Measurements from ENCODE around the gene CA10. TPM values are rescaled to one million over a fixed set of nuclear protein-coding genes. Genes with fewer than 3 reads are reported as not detected.

CA10 gene
- total RNA-seq, 1 experiment from 2014 or later = not detected

- Histone ChIP-seq H3K4me1 (replicated peaks) (peaks cover 5% of the 10 kb centered on the region), H3K36me3 (no peaks in the 10 kb centered on the region), H3K9me3 (replicated peaks) (0 out of 2 replicates have a peak, but pooled peaks cover 4% of the 10 kb centered on the region), H3K27me3 (replicated peaks) (peaks cover 60% of the 10 kb centered on the region), H3K27ac (no peak overlapping the region), H3K4me3 (no peak overlapping the region)
- DNase-seq (ENCODE audit: low read depth in 1 of 2, low spot score in 2 of 2) = no peak
Observed at GRCh38 chr17:52156576-52157570, 1.6 kb downstream of the CA10 start.

GRCh38 chr17:52155301-52155700, 3.2 kb downstream of the CA10 start:
- no peak for DNase-seq (ENCODE audit: low read depth in 1 of 2, low spot score in 2 of 2)
- peaks cover 5% of the 10 kb centered on the region for H3K4me1 ChIP-seq (replicated peaks)
- no peak overlapping the region for H3K27ac ChIP-seq
- H3K4me3 ChIP-seq = no peak overlapping the region
- H3K36me3 ChIP-seq = no peaks in the 10 kb centered on the region
- peaks cover 56% of the 10 kb centered on the region for H3K27me3 ChIP-seq (replicated peaks)
- 0 out of 2 replicates have a peak, but pooled peaks cover 4% of the 10 kb centered on the region for H3K9me3 ChIP-seq (replicated peaks)

GRCh38 chr17:52154466-52154865, 4.0 kb downstream of the CA10 start:
- Histone ChIP-seq H3K4me3 (no peak overlapping the region), H3K9me3 (replicated peaks) (peaks cover 2% of the 10 kb centered on the region; the same call in 1 of the 2 replicates), H3K36me3 (no peaks in the 10 kb centered on the region), H3K4me1 (replicated peaks) (peaks cover 6% of the 10 kb centered on the region), H3K27me3 (replicated peaks) (peaks cover 48% of the 10 kb centered on the region), H3K27ac (no peak overlapping the region)
- no peak for DNase-seq (ENCODE audit: low read depth in 1 of 2, low spot score in 2 of 2)

- Histone ChIP-seq H3K27me3 (replicated peaks) (peaks cover 13% of the 10 kb centered on the region), H3K4me3 (no peak overlapping the region), H3K27ac (no peak overlapping the region), H3K36me3 (no peaks in the 10 kb centered on the region), H3K4me1 (replicated peaks) (peaks cover 33% of the 10 kb centered on the region), H3K9me3 (replicated peaks) (no peaks in the 10 kb centered on the region; the same call in 1 of the 2 replicates)
- DNase-seq (ENCODE audit: low read depth in 1 of 2, low spot score in 2 of 2) = no peak
Observed at GRCh38 chr17:52150935-52151334, 7.6 kb downstream of the CA10 start.

- Histone ChIP-seq H3K27ac (no peak overlapping the region), H3K4me1 (replicated peaks) (peaks cover 43% of the 10 kb centered on the region), H3K4me3 (no peak overlapping the region), H3K36me3 (no peaks in the 10 kb centered on the region), H3K9me3 (replicated peaks) (no peaks in the 10 kb centered on the region; the same call in 1 of the 2 replicates), H3K27me3 (replicated peaks) (peaks cover 3% of the 10 kb centered on the region)
- no peak for DNase-seq (ENCODE audit: low read depth in 1 of 2, low spot score in 2 of 2)
Observed at GRCh38 chr17:52149626-52150025, 8.9 kb downstream of the CA10 start.

- H3K4me1 ChIP-seq (replicated peaks) = peaks cover 46% of the 10 kb centered on the region
- no peaks in the 10 kb centered on the region for H3K36me3 ChIP-seq
- H3K4me3 ChIP-seq = no peak overlapping the region
- peak in 1 of 2 experiments; percentile 28 for DNase-seq (ENCODE audit: low read depth in 1 of 2, low spot score in 2 of 2)
- H3K9me3 ChIP-seq (replicated peaks) = no peaks in the 10 kb centered on the region; the same call in 1 of the 2 replicates
- H3K27me3 ChIP-seq (replicated peaks) = peaks cover 3% of the 10 kb centered on the region; the same call in 1 of the 2 replicates
- H3K27ac ChIP-seq = peak overlapping the region; percentile 77
Observed at GRCh38 chr17:52148969-52149351, 9.6 kb downstream of the CA10 start.

- no peaks in the 10 kb centered on the region; the same call in 1 of the 2 replicates for H3K9me3 ChIP-seq (replicated peaks)
- H3K27me3 ChIP-seq (replicated peaks) = no peaks in the 10 kb centered on the region; the same call in 1 of the 2 replicates
- peak overlapping the region; percentile 77 for H3K27ac ChIP-seq
- peaks cover 51% of the 10 kb centered on the region for H3K4me1 ChIP-seq (replicated peaks)
- no peak overlapping the region for H3K4me3 ChIP-seq
- peak in 1 of 2 experiments; percentile 28 for DNase-seq (ENCODE audit: low read depth in 1 of 2, low spot score in 2 of 2)
- H3K36me3 ChIP-seq = no peaks in the 10 kb centered on the region
Observed at GRCh38 chr17:52148288-52148968, 10.1 kb downstream of the CA10 start.

- peaks cover 51% of the 10 kb centered on the region for H3K4me1 ChIP-seq (replicated peaks)
- H3K27ac ChIP-seq = peak overlapping the region; percentile 77
- no peak overlapping the region for H3K4me3 ChIP-seq
- H3K9me3 ChIP-seq (replicated peaks) = no peaks in the 10 kb centered on the region; the same call in 1 of the 2 replicates
- H3K27me3 ChIP-seq (replicated peaks) = no peaks in the 10 kb centered on the region; the same call in 1 of the 2 replicates
- H3K36me3 ChIP-seq = no peaks in the 10 kb centered on the region
- DNase-seq (ENCODE audit: low read depth in 1 of 2, low spot score in 2 of 2) = peak in 1 of 2 experiments; percentile 38
Observed at GRCh38 chr17:52147872-52148271, 10.6 kb downstream of the CA10 start.

GRCh38 chr17:52147431-52147830, 11.1 kb downstream of the CA10 start:
- H3K27me3 ChIP-seq (replicated peaks) = no peaks in the 10 kb centered on the region; the same call in 1 of the 2 replicates
- H3K36me3 ChIP-seq = no peaks in the 10 kb centered on the region
- H3K9me3 ChIP-seq (replicated peaks) = no peaks in the 10 kb centered on the region; the same call in 1 of the 2 replicates
- peak in 1 of 2 experiments; percentile 26 for DNase-seq (ENCODE audit: low read depth in 1 of 2, low spot score in 2 of 2)
- no peak overlapping the region for H3K4me3 ChIP-seq
- H3K4me1 ChIP-seq (replicated peaks) = peaks cover 51% of the 10 kb centered on the region
- H3K27ac ChIP-seq = peak overlapping the region; percentile 77

GRCh38 chr17:52145476-52145875, 13.0 kb downstream of the CA10 start:
- Histone ChIP-seq H3K4me1 (replicated peaks) (peaks cover 51% of the 10 kb centered on the region), H3K27me3 (replicated peaks) (no peaks in the 10 kb centered on the region), H3K36me3 (no peaks in the 10 kb centered on the region), H3K9me3 (replicated peaks) (no peaks in the 10 kb centered on the region; the same call in 1 of the 2 replicates), H3K27ac (peak overlapping the region; percentile 1), H3K4me3 (no peak overlapping the region)
- peak in 1 of 2 experiments; percentile 78 for DNase-seq (ENCODE audit: low read depth in 1 of 2, low spot score in 2 of 2)

- Histone ChIP-seq H3K4me3 (no peak overlapping the region), H3K36me3 (no peaks in the 10 kb centered on the region), H3K4me1 (replicated peaks) (peaks cover 41% of the 10 kb centered on the region), H3K9me3 (replicated peaks) (no peaks in the 10 kb centered on the region), H3K27ac (no peak overlapping the region), H3K27me3 (replicated peaks) (no peaks in the 10 kb centered on the region)
- DNase-seq (ENCODE audit: low read depth in 1 of 2, low spot score in 2 of 2) = no peak
Observed at GRCh38 chr17:52143542-52143941, 15.0 kb downstream of the CA10 start.

GRCh38 chr17:52140601-52141000, 17.9 kb downstream of the CA10 start:
- H3K4me3 ChIP-seq = no peak overlapping the region
- H3K9me3 ChIP-seq (replicated peaks) = no peaks in the 10 kb centered on the region
- H3K4me1 ChIP-seq (replicated peaks) = peaks cover 20% of the 10 kb centered on the region
- DNase-seq (ENCODE audit: low read depth in 1 of 2, low spot score in 2 of 2) = no peak
- H3K27me3 ChIP-seq (replicated peaks) = 0 out of 2 replicates have a peak, but pooled peaks cover 4% of the 10 kb centered on the region
- no peak overlapping the region for H3K27ac ChIP-seq
- no peaks in the 10 kb centered on the region for H3K36me3 ChIP-seq

GRCh38 chr17:52138752-52139151, 19.8 kb downstream of the CA10 start:
- no peaks in the 10 kb centered on the region for H3K36me3 ChIP-seq
- H3K4me3 ChIP-seq = no peak overlapping the region
- no peak overlapping the region for H3K27ac ChIP-seq
- DNase-seq (ENCODE audit: low read depth in 1 of 2, low spot score in 2 of 2) = no peak
- H3K9me3 ChIP-seq (replicated peaks) = no peaks in the 10 kb centered on the region
- H3K4me1 ChIP-seq (replicated peaks) = peaks cover 8% of the 10 kb centered on the region; the same call in 1 of the 2 replicates
- 0 out of 2 replicates have a peak, but pooled peaks cover 4% of the 10 kb centered on the region for H3K27me3 ChIP-seq (replicated peaks)
